ENCODE measurements around the gene TMEM52B. TPM values are rescaled to one million over a fixed set of nuclear protein-coding genes. Genes with fewer than 3 reads are reported as not detected.

TMEM52B gene
- total RNA-seq, 1 donor: not detected

GRCh38 chr12:10205220-10205807 is 26.5 kb downstream of the TMEM52B start:
- H3K27me3 ChIP-seq (ENCODE audit: insufficient read depth, low read length): no peaks in the 10 kb centered on the region
- TF ChIP-seq CTCF (IDR thresholded peaks at IDR 0.05; ENCODE audit: extremely low read depth, low read depth, low read length): no peak
- no peaks in the 10 kb centered on the region for H3K79me2 ChIP-seq (ENCODE audit: insufficient read depth, low read length)
- H3K4me3 ChIP-seq (ENCODE audit: insufficient read depth, low read length): no peak overlapping the region
- no peaks in the 10 kb centered on the region for H4K20me1 ChIP-seq (ENCODE audit: insufficient read depth, low read length)
- H3K4me1 ChIP-seq (ENCODE audit: insufficient read depth, low read length): peaks cover 8% of the 10 kb centered on the region
- no peaks in the 10 kb centered on the region for H3K36me3 ChIP-seq (ENCODE audit: insufficient read depth, low read length)
- H2AFZ ChIP-seq (ENCODE audit: low read length): no peak overlapping the region
- no peaks in the 10 kb centered on the region for H3K9me3 ChIP-seq (ENCODE audit: low read depth, low read length)
- no peak overlapping the region for H3K27ac ChIP-seq (ENCODE audit: low read depth, low read length)
- DNase-seq (ENCODE audit: insufficient read length, low spot score, missing footprints): no peak
- peak overlapping the region; percentile 24 for H3K4me2 ChIP-seq (ENCODE audit: insufficient read depth, low read length)

GRCh38 chr12:10207136-10207535 is 28.3 kb downstream of the TMEM52B start:
- Histone ChIP-seq H3K4me1 (ENCODE audit: insufficient read depth, low read length) (peaks cover 8% of the 10 kb centered on the region), H3K36me3 (ENCODE audit: insufficient read depth, low read length) (no peaks in the 10 kb centered on the region), H3K4me2 (ENCODE audit: insufficient read depth, low read length) (no peak overlapping the region), H3K27me3 (ENCODE audit: insufficient read depth, low read length) (no peaks in the 10 kb centered on the region), H3K4me3 (ENCODE audit: insufficient read depth, low read length) (no peak overlapping the region), H2AFZ (ENCODE audit: low read length) (no peak overlapping the region), H3K27ac (ENCODE audit: low read depth, low read length) (no peak overlapping the region), H4K20me1 (ENCODE audit: insufficient read depth, low read length) (no peaks in the 10 kb centered on the region), H3K79me2 (ENCODE audit: insufficient read depth, low read length) (no peaks in the 10 kb centered on the region), H3K9me3 (ENCODE audit: low read depth, low read length) (no peaks in the 10 kb centered on the region)
- no peak for TF ChIP-seq CTCF (IDR thresholded peaks at IDR 0.05; ENCODE audit: extremely low read depth, low read depth, low read length)
- no peak for DNase-seq (ENCODE audit: insufficient read length, low spot score, missing footprints)

GRCh38 chr12:10210225-10210624 is 31.4 kb downstream of the TMEM52B start:
- Histone ChIP-seq H3K79me2 (ENCODE audit: insufficient read depth, low read length) (peaks cover 15% of the 10 kb centered on the region), H3K4me1 (ENCODE audit: insufficient read depth, low read length) (peaks cover 18% of the 10 kb centered on the region)

More at GRCh38 chr12:10210225-10210624, 31.4 kb downstream of the TMEM52B start:
- no peak for DNase-seq (ENCODE audit: insufficient read length, low spot score, missing footprints)
- H3K4me3 ChIP-seq (ENCODE audit: insufficient read depth, low read length): no peak overlapping the region
- no peak overlapping the region for H3K4me2 ChIP-seq (ENCODE audit: insufficient read depth, low read length)
- TF ChIP-seq CTCF (IDR thresholded peaks at IDR 0.05; ENCODE audit: extremely low read depth, low read depth, low read length): no peak
- no peak overlapping the region for H3K27ac ChIP-seq (ENCODE audit: low read depth, low read length)
- no peak overlapping the region for H2AFZ ChIP-seq (ENCODE audit: low read length)
- H3K36me3 ChIP-seq (ENCODE audit: insufficient read depth, low read length): no peaks in the 10 kb centered on the region
- H3K27me3 ChIP-seq (ENCODE audit: insufficient read depth, low read length): no peaks in the 10 kb centered on the region
- no peaks in the 10 kb centered on the region for H3K9me3 ChIP-seq (ENCODE audit: low read depth, low read length)
- H4K20me1 ChIP-seq (ENCODE audit: insufficient read depth, low read length): peaks cover 4% of the 10 kb centered on the region
